GM10847 (cell line): ENCODE results near the gene ITSN2.

Experiments used
- POLR2A ChIP-seq: IDR thresholded peaks from 2 replicates; pipeline ENCODE4 v1.6.1; 2011; ENCODE audit not compliant: insufficient read length; ENCODE audit errors: extremely low read depth

Gene ITSN2

GRCh38 chr2:24190503-24190902 lies 169.8 kb downstream of the ITSN2 start:
- TF ChIP-seq POLR2A: no peak

GRCh38 chr2:24189551-24189950 lies 170.8 kb downstream of the ITSN2 start:
- TF ChIP-seq POLR2A: no peak

- TF ChIP-seq POLR2A: no peak
Measured at GRCh38 chr2:24183366-24184069, 176.8 kb downstream of the ITSN2 start.

GRCh38 chr2:24182507-24182906 lies 177.8 kb downstream of the ITSN2 start:
- no peak for TF ChIP-seq POLR2A

- TF ChIP-seq POLR2A: no peak
Measured at GRCh38 chr2:24181849-24182248, 178.5 kb downstream of the ITSN2 start.

- no peak for TF ChIP-seq POLR2A
Measured at GRCh38 chr2:24179683-24180082, 180.7 kb downstream of the ITSN2 start.

GRCh38 chr2:24176326-24176725 lies 184.0 kb downstream of the ITSN2 start:
- no peak for TF ChIP-seq POLR2A

- TF ChIP-seq POLR2A: no peak
Measured at GRCh38 chr2:24175631-24176187, 184.6 kb downstream of the ITSN2 start.

- no peak for TF ChIP-seq POLR2A
Measured at GRCh38 chr2:24174851-24175277, 185.5 kb downstream of the ITSN2 start, which contains the start of gene FAM228A. Gene FAM228A, plus strand, starts transcription at chr2:24175053. Its CDS starts 428 bp downstream, at chr2:24175481.

- no peak for TF ChIP-seq POLR2A
Measured at GRCh38 chr2:24169023-24169422, 191.3 kb downstream of the ITSN2 start.

- no peak for TF ChIP-seq POLR2A
Measured at GRCh38 chr2:24164416-24164973, 195.8 kb downstream of the ITSN2 start.

GRCh38 chr2:24163601-24164000 lies 196.7 kb downstream of the ITSN2 start:
- no peak for TF ChIP-seq POLR2A

- no peak for TF ChIP-seq POLR2A
Measured at GRCh38 chr2:24163186-24163585, 197.2 kb downstream of the ITSN2 start.

GRCh38 chr2:24162494-24162893 lies 197.8 kb downstream of the ITSN2 start:
- no peak for TF ChIP-seq POLR2A

GRCh38 chr2:24160761-24161160 lies 199.6 kb downstream of the ITSN2 start:
- TF ChIP-seq POLR2A: no peak

GRCh38 chr2:24159708-24160107 lies 200.6 kb downstream of the ITSN2 start:
- no peak for TF ChIP-seq POLR2A
